GM21390 (cell line): ENCODE results near the gene VPS45.
"Not testable (repeated sequence)": the region's sequence is repeated elsewhere in the genome, so short reads cannot be mapped to it uniquely, and the experiment has no call there.

Experiments used
- ATAC-seq: cut with Tn5 transposase; IDR thresholded peaks from one replicate; pipeline ENCODE4 v1.9.1; 2021; ENCODE audit not compliant: unreplicated experiment

Gene VPS45

GRCh38 chr1:150185481-150185880, 117.9 kb downstream of the VPS45 start:
- no peak for ATAC-seq

DNA sequence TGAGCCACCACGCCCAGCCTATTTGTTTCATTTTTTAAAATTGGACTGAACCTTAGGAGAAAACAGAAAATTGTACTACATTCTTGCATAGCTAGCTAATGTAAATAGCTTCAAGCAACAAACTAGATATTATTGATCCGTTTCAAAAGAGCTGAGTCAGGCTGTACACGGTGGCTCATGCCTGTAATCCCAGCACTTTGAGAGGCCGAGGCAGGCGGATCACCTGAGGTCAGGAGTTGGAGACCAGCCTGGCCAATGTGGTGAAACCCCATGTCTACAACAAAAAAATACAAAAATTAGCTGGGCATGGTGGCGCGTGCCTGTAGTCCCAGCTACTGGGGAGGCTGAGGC, 118.8 kb downstream of the VPS45 start:
- not testable (repeated sequence) for ATAC-seq

DNA sequence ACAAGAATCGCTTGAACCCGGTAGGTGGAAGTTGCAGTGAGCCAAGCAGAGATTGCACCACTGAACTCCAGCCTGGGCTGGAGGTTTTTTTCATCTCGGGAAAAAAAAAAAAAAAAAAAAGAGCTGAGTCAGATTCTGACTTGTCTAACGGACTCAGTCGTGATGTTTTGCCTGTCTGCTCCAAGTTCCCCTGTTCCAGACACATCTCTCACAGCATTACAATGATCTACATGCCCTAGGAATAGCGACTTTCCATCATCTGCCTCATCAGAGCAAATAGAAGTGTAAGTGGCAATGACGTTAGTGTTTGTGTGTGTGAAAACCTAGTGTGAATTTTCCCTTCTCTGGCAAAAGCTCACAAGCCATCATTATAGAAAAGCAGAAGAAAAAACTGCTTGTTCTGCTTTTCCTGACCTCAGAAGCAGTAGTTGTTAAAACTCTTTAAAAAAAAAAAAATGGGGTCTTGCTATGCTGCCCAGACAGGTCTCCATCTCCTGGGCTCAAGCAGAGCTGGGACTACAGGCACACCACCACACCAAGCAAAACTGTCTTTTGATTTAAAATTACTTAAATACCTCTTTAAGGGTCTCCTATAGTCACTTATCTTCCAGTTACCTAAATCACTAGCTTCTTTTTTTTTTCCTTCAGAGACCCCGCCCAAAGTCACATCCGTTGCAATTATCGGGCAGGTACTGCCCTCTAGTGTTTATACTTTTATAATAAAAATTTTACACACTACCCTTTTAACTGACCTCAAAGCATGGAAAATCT, 119.4 kb downstream of the VPS45 start:
- ATAC-seq = no peak

- no peak for ATAC-seq
Observed at GRCh38 chr1:150187560-150187931, 120.0 kb downstream of the VPS45 start.

DNA sequence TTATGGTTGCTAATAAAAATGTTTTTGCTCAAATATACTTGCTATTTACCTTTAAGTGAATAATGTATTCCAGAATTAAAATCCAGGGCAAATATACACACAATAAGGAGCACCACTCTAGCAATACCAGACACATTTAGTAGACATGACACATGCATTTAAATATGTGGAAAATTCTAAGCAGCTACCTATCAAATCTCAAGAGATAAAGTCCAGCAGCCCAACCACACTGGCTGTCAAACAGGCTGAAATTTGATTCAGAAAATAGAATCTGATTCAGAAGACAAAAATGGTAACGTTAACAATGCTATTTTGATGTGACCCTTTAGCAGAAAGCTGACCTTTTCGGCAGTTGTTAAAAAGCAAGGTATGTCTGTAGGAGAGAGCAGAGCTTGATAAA, 124.4 kb downstream of the VPS45 start:
- ATAC-seq = no peak

DNA sequence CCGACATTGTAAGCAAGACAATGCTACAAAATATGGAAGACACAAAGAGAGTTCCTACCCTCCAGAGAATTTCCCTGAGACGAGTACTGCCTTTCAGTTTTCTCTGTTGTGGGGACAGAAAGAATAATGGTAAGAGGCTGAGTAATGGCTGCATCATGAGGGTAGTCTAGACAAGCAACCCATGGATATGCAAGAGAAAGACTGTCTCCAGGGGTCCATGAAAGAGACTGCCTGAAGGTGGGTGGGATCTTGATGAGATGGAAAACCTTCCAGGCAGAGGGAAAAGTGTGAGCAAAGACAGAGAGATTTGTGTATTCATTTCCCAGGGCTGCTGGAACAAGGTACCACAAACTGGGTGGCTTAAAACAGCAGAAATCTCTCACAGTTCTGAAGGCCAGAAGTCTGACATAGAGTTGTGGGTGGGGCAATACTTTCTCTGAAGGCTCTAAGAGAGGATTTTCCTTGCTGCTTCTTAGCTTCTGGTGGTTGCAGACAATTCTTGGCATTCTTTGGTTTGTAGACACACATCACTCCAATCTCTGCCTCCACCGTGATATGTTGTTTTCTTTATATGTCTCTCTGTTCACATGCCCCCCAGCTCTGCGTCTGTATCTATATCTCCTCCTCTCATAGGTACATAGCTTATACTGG, 126.9 kb downstream of the VPS45 start:
- no peak for ATAC-seq
